Cardiac muscle cell (in vitro differentiated cells and primary cell): ENCODE results near the gene TAF9. TPM values are rescaled to one million over a fixed set of nuclear protein-coding genes. Genes with fewer than 3 reads are reported as not detected.

Source experiments
- DNase-seq, 2 donors: peaks; one replicate each; pipeline versions ENCODE4 v3.0.0 to v3.0.0-alpha.2; 2010 to 2017; ENCODE audit warnings: low read depth in 1 of 2, low spot score in 1 of 2
- H3K27ac ChIP-seq: fragments of 200-600 bp; sonication (generic); 2 replicates; pipeline ENCODE4 v1.5.1; 2016
- H3K27me3 ChIP-seq: fragments of 200-600 bp; sonication (generic); 2 replicates; pipeline ENCODE4 v1.6.0; 2016; ENCODE audit warnings: control low read depth
- H3K36me3 ChIP-seq: fragments of 200-600 bp; sonication (generic); 2 replicates; pipeline ENCODE4 v1.5.1; 2016; ENCODE audit warnings: control low read depth
- H3K4me1 ChIP-seq: fragments of 200-600 bp; sonication (generic); 2 replicates; pipeline ENCODE4 v1.8.1; 2017; ENCODE audit warnings: low read depth, mild to moderate bottlenecking, mixed run types
- H3K4me3 ChIP-seq: fragments of 200-600 bp; sonication (generic); 2 replicates; pipeline ENCODE4 v1.5.1; 2016; ENCODE audit warnings: mild to moderate bottlenecking
- H3K9me3 ChIP-seq: fragments of 200-600 bp; sonication (generic); 2 replicates; pipeline ENCODE4 v1.5.1; 2017; ENCODE audit warnings: low read depth, mild to moderate bottlenecking, control low read depth
- polyA plus RNA-seq: library from polyadenylated mRNA; unstranded; fragments of >200 nt; fragmentation: Nextera tagmentation; extraction: Ambion mirVana; gene quantifications from 2 replicates; pipeline ENCODE4 v1.2.1, GENCODE V29; 2016
- total RNA-seq: library from RNA; depleted of rRNA; stranded (reverse); fragments of >200 nt; gene quantifications from 2 replicates; pipeline ENCODE4 v1.2.3, GENCODE V29; 2016
- TF ChIP-seq, protein P1 (sequence below): IDR thresholded peaks from 2 replicates; pipeline ENCODE4 v1.5.1; 2012; ENCODE audit warnings: low read depth, mild to moderate bottlenecking, low read length

TAF9 gene
- total and polyA plus RNA-seq, 2 experiments from 2014 or later = 80.4 to 110 TPM

DNA sequence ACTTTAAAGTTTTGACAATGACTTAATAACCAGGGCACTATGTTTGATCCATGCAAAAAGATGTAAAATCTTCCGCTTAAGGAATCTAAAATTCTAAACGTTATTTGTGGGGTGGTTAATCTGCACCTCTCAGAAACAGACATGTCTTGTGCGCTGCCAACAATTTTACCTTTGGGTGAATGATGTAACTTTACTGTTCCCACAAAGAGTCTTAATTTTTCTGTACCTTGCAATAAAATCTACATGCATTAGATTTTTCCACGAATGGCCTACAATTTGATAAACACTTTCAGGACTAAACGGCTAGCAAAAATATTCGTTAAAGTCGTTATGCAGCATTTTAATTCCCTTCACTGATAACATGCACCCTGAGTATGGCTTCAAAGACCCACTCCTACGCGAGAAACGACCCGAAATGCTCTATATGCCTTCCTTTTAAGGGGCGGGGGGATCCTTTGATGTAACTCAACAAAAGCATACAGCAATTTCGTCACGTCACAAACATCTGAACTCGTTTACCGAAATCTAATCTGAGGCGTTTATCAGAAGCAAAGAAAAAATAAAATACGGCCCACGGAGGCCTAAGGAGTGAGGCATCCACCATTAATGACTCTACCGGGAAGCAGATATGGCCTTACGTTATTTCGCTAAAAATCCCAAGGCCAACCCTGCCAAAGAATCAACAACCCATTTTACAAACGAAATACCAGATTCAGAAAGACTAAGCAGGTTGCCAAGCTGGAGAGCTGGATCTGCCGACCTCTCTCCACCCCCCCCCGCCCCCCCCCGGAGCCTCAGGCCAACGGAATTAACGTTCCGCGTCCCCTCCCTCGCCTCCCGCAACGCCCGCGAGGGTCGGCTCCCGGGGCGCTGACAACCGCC, 621 bp downstream of the TAF9 start:
- DNase-seq = peak; percentile 38 to 49
- Histone ChIP-seq H3K36me3 (peaks cover 12% of the 10 kb centered on the region), H3K4me3 (peak overlapping the region; percentile 83), H3K4me1 (peaks cover 24% of the 10 kb centered on the region), H3K9me3 (no peaks in the 10 kb centered on the region), H3K27me3 (no peaks in the 10 kb centered on the region), H3K27ac (peak overlapping the region; percentile 100)
- TF ChIP-seq, protein P1, sequence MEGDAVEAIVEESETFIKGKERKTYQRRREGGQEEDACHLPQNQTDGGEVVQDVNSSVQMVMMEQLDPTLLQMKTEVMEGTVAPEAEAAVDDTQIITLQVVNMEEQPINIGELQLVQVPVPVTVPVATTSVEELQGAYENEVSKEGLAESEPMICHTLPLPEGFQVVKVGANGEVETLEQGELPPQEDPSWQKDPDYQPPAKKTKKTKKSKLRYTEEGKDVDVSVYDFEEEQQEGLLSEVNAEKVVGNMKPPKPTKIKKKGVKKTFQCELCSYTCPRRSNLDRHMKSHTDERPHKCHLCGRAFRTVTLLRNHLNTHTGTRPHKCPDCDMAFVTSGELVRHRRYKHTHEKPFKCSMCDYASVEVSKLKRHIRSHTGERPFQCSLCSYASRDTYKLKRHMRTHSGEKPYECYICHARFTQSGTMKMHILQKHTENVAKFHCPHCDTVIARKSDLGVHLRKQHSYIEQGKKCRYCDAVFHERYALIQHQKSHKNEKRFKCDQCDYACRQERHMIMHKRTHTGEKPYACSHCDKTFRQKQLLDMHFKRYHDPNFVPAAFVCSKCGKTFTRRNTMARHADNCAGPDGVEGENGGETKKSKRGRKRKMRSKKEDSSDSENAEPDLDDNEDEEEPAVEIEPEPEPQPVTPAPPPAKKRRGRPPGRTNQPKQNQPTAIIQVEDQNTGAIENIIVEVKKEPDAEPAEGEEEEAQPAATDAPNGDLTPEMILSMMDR = no peak

DNA sequence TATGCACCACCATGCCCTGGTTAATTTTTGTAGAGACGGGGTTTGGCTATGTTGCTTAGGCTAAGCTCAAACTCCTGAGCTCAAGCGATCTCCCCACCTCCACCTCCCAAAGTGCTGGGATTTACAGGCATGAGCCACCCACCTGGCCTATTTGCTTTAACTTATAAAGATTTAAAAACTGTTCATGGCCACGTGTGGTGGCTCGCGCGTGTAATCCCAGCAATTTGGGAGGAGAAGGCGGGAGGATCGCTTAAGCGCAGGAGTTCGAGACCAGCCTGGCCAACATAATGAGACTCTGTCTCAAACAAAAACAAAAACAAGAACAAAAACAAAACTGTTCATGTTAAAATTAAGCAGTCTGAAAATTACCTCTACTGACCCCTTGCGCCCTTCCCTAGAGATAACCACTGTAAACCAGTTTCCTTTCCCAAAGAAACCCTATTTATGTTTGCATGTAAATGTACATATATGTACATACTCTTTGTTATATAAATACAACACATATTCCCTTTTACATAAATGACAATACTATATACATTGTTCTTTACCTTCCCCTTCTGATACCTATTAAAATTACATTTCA, 1.5 kb downstream of the TAF9 start:
- Histone ChIP-seq H3K4me3 (peak overlapping the region; percentile 83), H3K27me3 (no peaks in the 10 kb centered on the region), H3K27ac (no peak overlapping the region), H3K36me3 (peaks cover 11% of the 10 kb centered on the region), H3K9me3 (no peaks in the 10 kb centered on the region), H3K4me1 (peaks cover 24% of the 10 kb centered on the region)
- DNase-seq = no peak
- TF ChIP-seq, protein P1 = no peak

- Histone ChIP-seq H3K4me3 (no peak overlapping the region), H3K27me3 (no peaks in the 10 kb centered on the region), H3K36me3 (peaks cover 11% of the 10 kb centered on the region), H3K27ac (no peak overlapping the region), H3K9me3 (no peaks in the 10 kb centered on the region), H3K4me1 (peaks cover 10% of the 10 kb centered on the region)
- TF ChIP-seq, protein P1 = no peak
- DNase-seq = no peak
Measured at GRCh38 chr5:69364850-69365249, 4.5 kb downstream of the TAF9 start.

- peak in 1 of 2 donors; percentile 20 for DNase-seq
- no peak overlapping the region for H3K4me3 ChIP-seq
- no peak overlapping the region for H3K27ac ChIP-seq
- no peaks in the 10 kb centered on the region for H3K27me3 ChIP-seq
- H3K4me1 ChIP-seq = peaks cover 12% of the 10 kb centered on the region
- TF ChIP-seq, protein P1 = peak; percentile 27
- H3K9me3 ChIP-seq = no peaks in the 10 kb centered on the region
- H3K36me3 ChIP-seq = peaks cover 11% of the 10 kb centered on the region
Measured at GRCh38 chr5:69364414-69364813, 4.9 kb downstream of the TAF9 start.

DNA sequence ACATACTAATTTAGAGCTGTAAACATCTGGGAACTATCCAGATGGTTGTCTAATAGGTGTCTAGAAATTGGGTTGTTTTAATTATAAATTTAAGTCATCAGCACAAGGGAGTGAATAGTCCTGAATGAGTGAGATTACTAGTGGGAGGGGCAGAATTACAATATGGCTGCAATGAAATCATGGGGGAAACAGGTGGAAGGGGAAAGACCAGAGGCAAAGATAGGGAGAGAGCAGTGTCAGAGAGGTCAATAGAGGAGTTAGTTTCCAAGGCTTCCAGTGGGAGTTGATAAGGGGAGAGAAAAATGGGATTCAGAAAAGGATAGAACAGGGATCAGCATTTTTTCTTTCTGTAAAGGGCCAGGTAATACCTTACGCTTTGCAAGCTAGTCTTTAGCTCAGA, 8.9 kb downstream of the TAF9 start:
- Histone ChIP-seq H3K4me3 (no peak overlapping the region), H3K27ac (peak overlapping the region; percentile 65), H3K4me1 (peaks cover 9% of the 10 kb centered on the region), H3K27me3 (no peaks in the 10 kb centered on the region), H3K9me3 (no peaks in the 10 kb centered on the region), H3K36me3 (peaks cover 10% of the 10 kb centered on the region)
- DNase-seq = no peak
- TF ChIP-seq, protein P1 = no peak
